B cell (primary cell): ENCODE measurements around the gene STAP1. TPM values are rescaled to one million over a fixed set of nuclear protein-coding genes. Genes with fewer than 3 reads are reported as not detected.
A peak's percentile ranks its signal among the peaks of the same experiment; 100 is the strongest.

Source experiments
- ATAC-seq: fragments of 200-7000 bp; cut with Tn5 transposase; one replicate; pipeline ENCODE4 v1.10.0; 2021; ENCODE audit warnings: low read depth, mild to moderate bottlenecking, moderate number of reproducible peaks, moderate library complexity
- CTCF ChIA-PET: fragments of 350-600 bp; sonication (Branson Sonifier 250); formaldehyde crosslinking; loops from one replicate; lab custom pipeline; 2021; ENCODE audit warnings: antibody characterized with exemption, inconsistent platforms; lab: Charles Lee
- POLR2A ChIA-PET: fragments of 350-600 bp; sonication (Branson Sonifier 250); formaldehyde crosslinking; loops from one replicate; lab custom pipeline; 2021; ENCODE audit warnings: antibody characterized with exemption; lab: Charles Lee
- DNase-seq: peaks from one replicate; pipeline ENCODE4 v3.0.0; 2013
- H2AFZ ChIP-seq: 2 replicates; pipeline ENCODE4 v1.6.1; 2012; ENCODE audit warnings: mild to moderate bottlenecking, low read depth, low read length; ENCODE audit not compliant: insufficient read depth, poor library complexity, severe bottlenecking
- H3K27ac ChIP-seq, 2 donors: 1 replicate in 1 of 2; 2 replicates in 1 of 2; pipeline ENCODE4 v1.5.1; 2012 to 2013; ENCODE audit warnings: low read length in 2 of 2, mild to moderate bottlenecking in 2 of 2, moderate library complexity in 1 of 2
- H3K27me3 ChIP-seq, 4 experiments: fragments of 200-600 bp in 1 of 4; sonication (generic) in 1 of 4; replicated peaks in 1 of 4; 1 replicate in 2 of 4; 2 replicates in 2 of 4; pipeline versions ENCODE4 v1.6.1 to v1.7.0; 2013 to 2016; ENCODE audit warnings: low read length in 3 of 4, mild to moderate bottlenecking in 2 of 4, mixed read lengths in 1 of 4, moderate library complexity in 1 of 4; ENCODE audit not compliant: insufficient read depth in 4 of 4, control insufficient read depth in 3 of 4; ENCODE audit errors: control extremely low read depth in 1 of 4
- H3K36me3 ChIP-seq, 2 experiments: replicated peaks in 1 of 2; 1 replicate in 1 of 2; 2 replicates in 1 of 2; pipeline versions ENCODE4 v1.6.1 to v1.7.1; 2013; ENCODE audit warnings: low read length in 1 of 2; ENCODE audit not compliant: insufficient read depth in 2 of 2, control insufficient read depth in 1 of 2; ENCODE audit errors: control extremely low read depth in 1 of 2, extremely low read depth in 1 of 2
- H3K4me1 ChIP-seq, 2 donors: fragments of 200-600 bp in 1 of 2; sonication (generic) in 1 of 2; 1 replicate in 1 of 2; 2 replicates in 1 of 2; pipeline versions ENCODE4 v1.5.1 to v1.6.1; 2013 to 2017; ENCODE audit warnings: low read length in 2 of 2; ENCODE audit not compliant: control insufficient read depth in 2 of 2, insufficient read depth in 2 of 2
- H3K4me2 ChIP-seq: replicated peaks from 2 replicates; pipeline ENCODE3; 2012; ENCODE audit warnings: mild to moderate bottlenecking, low read depth, low read length; ENCODE audit not compliant: poor library complexity, severe bottlenecking
- H3K4me3 ChIP-seq, 5 experiments: fragments of 200-600 bp in 1 of 5; sonication (generic) in 1 of 5; 1 replicate in 3 of 5; 2 replicates in 2 of 5; pipeline versions ENCODE4 v1.5.1 to v1.7.0; 2011 to 2016; ENCODE audit warnings: low read length in 4 of 5, mild to moderate bottlenecking in 4 of 5, low read depth in 2 of 5, control low read depth in 1 of 5, moderate library complexity in 1 of 5; ENCODE audit not compliant: insufficient read depth in 1 of 5; ENCODE audit errors: control extremely low read depth in 1 of 5, extremely low read depth in 1 of 5
- H3K79me2 ChIP-seq: fragments of 200-600 bp; sonication (generic); one replicate; pipeline ENCODE4 v1.6.0; 2016; ENCODE audit warnings: low read length; ENCODE audit not compliant: control insufficient read depth, insufficient read depth
- H3K9ac ChIP-seq: fragments of 200-600 bp; sonication (generic); 2 replicates; pipeline ENCODE4 v1.6.1; 2017; ENCODE audit warnings: mild to moderate bottlenecking, low read length, moderate library complexity
- H3K9me3 ChIP-seq, 3 donors: one replicate each; pipeline versions ENCODE4 v1.6.1 to v1.7.1; 2013; ENCODE audit warnings: low read length in 2 of 3; ENCODE audit not compliant: control insufficient read depth in 2 of 3, insufficient read depth in 1 of 3; ENCODE audit errors: control extremely low read depth in 1 of 3
- H4K20me1 ChIP-seq: 2 replicates; pipeline ENCODE4 v1.6.0; 2012; ENCODE audit warnings: mild to moderate bottlenecking, low read length; ENCODE audit not compliant: insufficient read depth, control insufficient read depth, poor library complexity, severe bottlenecking
- H3K27ac Mint-ChIP-seq: one replicate; pipeline ENCODE4 v1.8.0; 2021; ENCODE audit warnings: mixed read lengths
- H3K27me3 Mint-ChIP-seq: one replicate; pipeline ENCODE4 v1.8.0; 2021; ENCODE audit warnings: mixed read lengths
- H3K4me1 Mint-ChIP-seq: one replicate; pipeline ENCODE4 v1.8.0; 2021; ENCODE audit warnings: mixed read lengths
- H3K4me3 Mint-ChIP-seq: one replicate; pipeline ENCODE4 v1.8.0; 2021; ENCODE audit warnings: mixed read lengths
- H3K9me3 Mint-ChIP-seq: one replicate; pipeline ENCODE4 v1.8.0; 2022; ENCODE audit warnings: mixed read lengths; ENCODE audit not compliant: insufficient read depth
- CTCF ChIP-seq: fragments of 200-600 bp; IDR thresholded peaks from one replicate; pipeline ENCODE4 v1.8.0; 2022; ENCODE audit warnings: antibody characterized with exemption, mild to moderate bottlenecking
- EZH2 ChIP-seq: IDR thresholded peaks from 2 replicates; pipeline ENCODE4 v1.6.1; 2012; ENCODE audit warnings: borderline replicate concordance, low read depth, mild to moderate bottlenecking, moderate library complexity, low read length; ENCODE audit not compliant: insufficient read depth, poor library complexity, severe bottlenecking
- WGBS: methylation state at CpG from one replicate; pipeline ENCODE4 v1.1.5; 2013; ENCODE audit warnings: missing lambda C conversion rate; ENCODE audit not compliant: insufficient coverage; 5-methylcytosine and 5-hydroxymethylcytosine counted together
- intact Hi-C: fragments of 100-400 bp; cut with micrococcal nuclease; formaldehyde crosslinking; loops from one replicate; pipeline ENCODE4 v1.10.0; 2022
- polyA plus RNA-seq: library from polyadenylated mRNA; depleted of rRNA; stranded (reverse); fragments of >200 nt; gene quantifications from 2 replicates; pipeline ENCODE4 v1.2.3, GENCODE V29; 2012
- total RNA-seq, 2 donors: library from RNA; stranded (reverse); fragments of 120-200 nt in 1 of 2; gene quantifications; 1 replicate in 1 of 2; 2 replicates in 1 of 2; pipeline versions ENCODE4 v1.2.3 to v1.2.4, GENCODE V29; 2013 to 2022

The STAP1 gene
- total and polyA plus RNA-seq, 2 donors (not counting 1 experiment from before 2014, with no cell fraction given) = 52.6 to 63.0 TPM

- CTCF ChIA-PET = interaction anchor here (0.6 to 2.5 kb wide), 3 partner anchors 45 to 83 kb away, joined by 3 to 11 read pairs (median 5); no protein-coding TSS in a partner anchor
- H3K36me3 ChIP-seq = peaks cover 12 to 36% of the 10 kb centered on the region in 2 experiments
- peaks cover 6 to 16% of the 10 kb centered on the region in 2 donors for H3K4me1 ChIP-seq
- peak overlapping the region; percentile 30 for H3K4me2 ChIP-seq
- H3K4me1 Mint-ChIP-seq = peaks cover 15% of the 10 kb centered on the region
- no peaks in the 10 kb centered on the region for H4K20me1 ChIP-seq
- no peak overlapping the region for H3K27ac ChIP-seq
- H3K9me3 Mint-ChIP-seq = no peaks in the 10 kb centered on the region
- no peak overlapping the region for H2AFZ ChIP-seq
- no peaks in the 10 kb centered on the region for H3K27me3 Mint-ChIP-seq
- no peak for TF ChIP-seq CTCF
- TF ChIP-seq EZH2 = no peak
- H3K27me3 ChIP-seq = no peaks in the 10 kb centered on the region
- no peak overlapping the region for H3K9ac ChIP-seq
- peak; percentile 94 for ATAC-seq
- peak overlapping the region; percentile 50 for H3K4me3 Mint-ChIP-seq
- H3K9me3 ChIP-seq = no peaks in the 10 kb centered on the region
- DNase-seq = peak; percentile 45
- no peaks in the 10 kb centered on the region for H3K79me2 ChIP-seq
- POLR2A ChIA-PET = no interaction called here
- peak overlapping the region; percentile 16 for H3K27ac Mint-ChIP-seq
- intact Hi-C loops = loop anchor here (2.0 to 5.0 kb wide), 2 partner anchors 35 to 88 kb away; partner anchors contain the start of gene CENPC
- H3K4me3 ChIP-seq = no peak overlapping the region
- WGBS = 31% methylated on average over 2 of the region's 3 CpGs
Measured at GRCh38 chr4:67632492-67632891, 74.0 kb downstream of the STAP1 start.

DNA sequence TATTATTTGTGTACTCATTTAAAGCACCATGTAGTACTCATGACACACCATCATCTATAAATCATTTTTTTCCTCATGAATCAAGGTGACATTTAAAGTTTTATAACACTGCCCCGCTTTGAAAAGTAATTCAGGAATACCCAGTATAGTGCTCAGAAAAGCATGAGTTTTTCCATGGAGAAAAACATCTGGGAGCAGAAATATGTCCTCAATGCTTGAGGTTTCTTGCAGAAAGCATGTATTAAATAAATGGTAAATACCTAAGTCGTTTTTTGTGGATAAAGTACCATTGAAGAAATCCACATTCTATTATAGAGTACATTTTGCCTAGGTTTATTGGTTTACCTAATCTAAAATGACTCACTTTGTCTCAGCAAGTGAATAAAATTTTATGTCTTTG lies 76.2 kb downstream of the STAP1 start:
- H3K4me1 ChIP-seq = peaks cover 12 to 23% of the 10 kb centered on the region in 2 donors
- H3K4me3 ChIP-seq = no peak overlapping the region
- no peak overlapping the region for H3K27ac ChIP-seq
- H2AFZ ChIP-seq = no peak overlapping the region
- peaks cover 16 to 46% of the 10 kb centered on the region in 2 experiments for H3K36me3 ChIP-seq
- no peak overlapping the region for H3K9ac ChIP-seq
- peaks cover 2% of the 10 kb centered on the region for H3K79me2 ChIP-seq
- Mint-ChIP-seq H3K9me3 (no peaks in the 10 kb centered on the region), H3K27me3 (no peaks in the 10 kb centered on the region), H3K4me3 (no peak overlapping the region), H3K27ac (no peak overlapping the region), H3K4me1 (peaks cover 26% of the 10 kb centered on the region)
- no CpG with 5 or more reads among the region's 2 CpGs for WGBS
- H3K4me2 ChIP-seq = no peak overlapping the region
- no peaks in the 10 kb centered on the region for H3K27me3 ChIP-seq
- ChIA-PET POLR2A (no interaction called here), CTCF (no interaction called here)
- ATAC-seq = no peak
- DNase-seq = no peak
- no peaks in the 10 kb centered on the region for H3K9me3 ChIP-seq
- TF ChIP-seq CTCF (no peak), EZH2 (no peak)
- H4K20me1 ChIP-seq = no peaks in the 10 kb centered on the region
- intact Hi-C loops = loop anchor here (5.0 kb wide), 1 partner anchor 37 kb away; no protein-coding TSS in a partner anchor
